GM21528 (cell line): ENCODE data around the gene EIPR1.
"Not testable (repeated sequence)": the region's sequence is repeated elsewhere in the genome, so short reads cannot be mapped to it uniquely, and the experiment has no call there.

Experiments
- ATAC-seq: cut with Tn5 transposase; IDR thresholded peaks from one replicate; pipeline ENCODE4 v1.9.1; 2021; ENCODE audit warnings: mild to moderate bottlenecking, moderate library complexity; ENCODE audit not compliant: unreplicated experiment, low FRiP score

The EIPR1 gene

DNA sequence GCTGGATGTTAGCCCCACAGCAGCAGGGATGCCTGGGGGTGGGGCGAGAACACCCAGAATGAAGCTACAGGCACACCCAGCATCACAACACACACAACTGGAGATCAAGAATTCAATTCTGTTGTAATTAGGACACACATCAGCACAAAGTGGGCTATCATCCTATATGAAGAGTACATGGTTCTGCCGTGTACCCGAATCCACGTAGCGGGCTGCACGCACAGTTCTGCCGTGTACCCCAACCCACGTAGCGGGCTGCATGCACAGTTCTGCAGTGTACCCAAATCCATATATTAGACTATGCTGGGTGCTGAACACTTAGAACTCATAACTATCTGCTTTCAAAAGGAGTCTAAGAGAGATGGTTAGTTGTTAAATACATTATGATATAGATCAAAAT lies 86.5 kb downstream of the EIPR1 start:
- no peak for ATAC-seq

GRCh38 chr2:3290655-3291054 lies 87.0 kb downstream of the EIPR1 start:
- ATAC-seq = no peak

GRCh38 chr2:3289971-3290370 lies 87.6 kb downstream of the EIPR1 start:
- ATAC-seq = no peak

DNA sequence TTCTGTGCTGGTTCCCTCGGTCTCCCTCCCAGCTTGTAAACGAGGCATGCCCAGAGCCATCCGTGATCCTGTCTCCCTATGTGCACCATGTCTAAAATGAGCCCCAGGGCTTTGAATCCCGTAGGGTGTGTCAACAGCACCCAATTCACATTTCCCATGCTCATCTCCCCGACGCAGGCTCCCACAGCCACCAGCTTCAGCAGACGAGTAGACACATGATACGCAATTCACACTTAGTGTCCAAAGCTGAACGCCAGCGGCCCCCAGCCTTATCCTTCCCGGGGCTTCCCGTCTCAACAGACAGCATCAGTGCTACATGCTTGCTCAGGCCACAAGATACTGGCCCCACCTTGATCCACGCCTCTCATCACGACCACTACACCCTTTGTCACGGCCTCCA lies 88.1 kb downstream of the EIPR1 start:
- no peak for ATAC-seq

DNA sequence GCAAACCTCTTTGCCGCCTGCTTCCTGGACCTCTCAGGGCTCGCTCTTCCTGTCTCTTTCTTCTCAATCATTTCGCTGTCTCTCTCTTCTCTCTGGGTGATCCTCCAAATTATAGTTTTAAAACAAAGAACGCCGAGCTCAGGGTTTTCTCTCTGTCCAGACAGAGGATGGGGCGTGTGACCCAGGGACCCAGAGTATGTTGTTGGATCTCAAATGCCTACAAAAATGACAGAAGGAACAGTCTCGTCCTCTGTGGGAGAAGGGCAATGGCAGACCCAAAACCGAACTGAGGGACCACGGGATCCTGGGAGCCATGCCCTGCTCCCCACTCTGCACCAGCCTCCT lies 88.5 kb downstream of the EIPR1 start:
- no peak for ATAC-seq

GRCh38 chr2:3288470-3289170 lies 89.0 kb downstream of the EIPR1 start:
- ATAC-seq = no peak

- no peak for ATAC-seq
Measured at GRCh38 chr2:3287896-3288295, 89.7 kb downstream of the EIPR1 start.

- ATAC-seq = not testable (repeated sequence)
Measured at GRCh38 chr2:3286646-3287036, 91.0 kb downstream of the EIPR1 start.

DNA sequence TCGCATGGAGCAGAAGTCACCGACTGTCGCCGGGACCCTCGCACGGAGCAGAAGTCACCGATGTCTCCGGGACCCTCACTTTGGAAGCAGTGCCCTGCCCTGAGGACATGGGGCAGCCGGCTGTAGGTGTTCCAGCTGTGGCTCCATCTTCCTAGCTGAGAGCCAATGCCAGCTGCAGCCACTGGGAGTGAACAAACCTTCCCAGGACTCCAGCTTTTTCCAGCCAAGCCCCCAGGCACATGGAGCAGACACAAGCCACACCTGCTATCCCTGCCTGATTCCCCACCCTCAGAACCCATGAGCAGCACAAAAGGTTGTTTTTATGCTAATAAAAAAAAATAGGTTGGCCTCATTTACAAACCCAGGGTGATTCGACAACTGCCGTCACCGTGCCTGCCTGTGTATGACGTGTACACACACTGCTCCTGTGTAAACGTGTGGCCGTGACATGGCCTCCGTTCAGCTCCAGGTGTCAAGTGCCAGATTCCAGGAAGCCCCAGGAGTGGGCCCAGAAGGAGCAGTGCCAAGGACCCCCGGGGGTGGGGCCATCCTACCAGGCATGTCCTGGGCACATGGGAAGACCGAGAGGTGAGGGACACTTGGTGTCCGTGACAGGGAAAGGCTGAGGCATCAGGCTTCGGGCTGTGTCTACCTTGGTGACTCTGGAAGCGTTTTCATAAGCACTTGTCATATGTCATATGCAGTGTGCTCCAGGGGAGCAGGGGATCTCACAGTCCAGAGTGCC lies 91.5 kb downstream of the EIPR1 start:
- ATAC-seq = no peak

DNA sequence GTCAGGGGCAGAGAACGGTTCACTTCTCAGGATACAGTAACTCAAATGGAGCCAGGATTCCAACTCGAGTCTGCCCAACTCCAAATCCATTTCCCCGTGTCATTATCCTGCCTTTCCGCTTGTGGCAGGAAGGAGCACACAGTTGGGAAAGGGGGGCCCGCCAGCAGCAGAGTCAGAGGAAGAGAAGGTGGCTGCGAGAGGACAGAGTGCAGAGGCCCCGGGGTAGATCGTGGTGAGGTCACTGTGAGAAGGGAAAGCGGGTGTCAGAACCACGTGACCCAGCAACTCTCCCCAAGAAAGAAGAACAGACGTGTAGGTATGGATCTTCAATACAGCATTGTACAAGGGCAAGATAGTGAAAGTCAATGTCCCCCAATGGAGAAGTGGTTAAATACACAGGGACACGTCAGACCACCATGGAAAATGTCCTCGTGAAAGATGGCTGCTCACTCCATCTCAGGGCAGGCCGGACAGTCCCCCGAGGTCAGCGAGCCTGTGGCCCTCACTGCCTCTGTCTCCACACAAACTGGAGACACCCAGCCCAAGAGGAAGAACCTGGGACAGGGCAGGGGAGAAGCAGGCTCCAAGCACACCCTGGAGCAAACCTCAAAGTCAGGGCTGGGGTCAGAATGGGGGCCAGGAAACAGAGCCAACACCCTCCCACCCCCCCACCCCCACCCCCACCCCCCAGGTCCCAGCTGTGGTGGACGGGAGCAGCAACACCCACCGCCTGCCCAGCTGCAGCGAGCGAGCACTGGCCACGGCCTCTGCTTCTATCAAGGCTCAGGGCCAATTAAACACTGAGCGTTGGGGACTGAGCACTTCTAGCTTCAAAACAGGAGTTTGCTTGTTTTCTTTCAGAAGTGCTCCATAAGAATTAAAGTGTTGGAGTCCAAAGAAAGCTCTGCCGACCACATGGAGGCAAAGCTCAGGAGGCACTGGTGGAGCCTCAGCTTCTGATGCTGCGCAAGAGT lies 92.7 kb downstream of the EIPR1 start:
- ATAC-seq = no peak

DNA sequence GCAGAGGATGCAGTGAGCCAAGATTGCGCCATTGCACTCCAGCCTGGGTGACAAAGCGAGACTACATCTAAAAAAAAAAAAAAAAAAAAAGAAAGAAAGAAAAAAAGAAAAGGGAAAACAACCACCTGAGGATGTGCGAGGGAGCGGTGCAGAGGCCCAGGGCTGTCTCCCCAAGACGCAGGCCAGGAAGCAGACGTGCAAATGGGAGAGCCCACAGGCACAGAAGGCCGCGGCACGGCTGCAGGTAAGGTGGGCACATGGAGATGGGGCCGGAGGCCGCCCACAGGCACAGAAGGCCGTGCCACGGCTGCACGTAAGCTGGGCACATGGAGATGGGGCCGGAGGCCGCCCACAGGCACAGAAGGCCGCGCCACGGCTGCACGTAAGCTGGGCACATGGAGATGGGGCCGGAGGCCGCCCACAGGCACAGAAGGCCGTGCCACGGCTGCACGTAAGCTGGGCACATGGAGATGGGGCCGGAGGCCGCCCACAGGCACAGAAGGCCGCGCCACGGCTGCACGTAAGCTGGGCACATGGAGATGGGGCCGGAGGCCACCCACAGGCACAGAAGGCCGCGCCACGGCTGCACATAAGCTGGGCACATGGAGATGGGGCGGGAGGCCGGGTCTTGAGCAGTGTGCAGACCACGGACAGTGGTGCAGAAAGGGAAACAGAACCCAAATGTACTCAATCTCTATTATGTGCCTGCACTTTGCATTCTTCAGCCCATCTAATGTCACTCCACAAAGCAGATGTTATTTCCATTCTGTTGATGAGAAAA lies 93.6 kb downstream of the EIPR1 start:
- ATAC-seq = not testable (repeated sequence)

- no peak for ATAC-seq
Measured at GRCh38 chr2:3283206-3283605, 94.4 kb downstream of the EIPR1 start.

- ATAC-seq = no peak
Measured at GRCh38 chr2:3282056-3282998, 95.3 kb downstream of the EIPR1 start.

GRCh38 chr2:3280683-3281520 lies 96.7 kb downstream of the EIPR1 start:
- no peak for ATAC-seq

- ATAC-seq = no peak
Measured at GRCh38 chr2:3280197-3280596, 97.4 kb downstream of the EIPR1 start.

DNA sequence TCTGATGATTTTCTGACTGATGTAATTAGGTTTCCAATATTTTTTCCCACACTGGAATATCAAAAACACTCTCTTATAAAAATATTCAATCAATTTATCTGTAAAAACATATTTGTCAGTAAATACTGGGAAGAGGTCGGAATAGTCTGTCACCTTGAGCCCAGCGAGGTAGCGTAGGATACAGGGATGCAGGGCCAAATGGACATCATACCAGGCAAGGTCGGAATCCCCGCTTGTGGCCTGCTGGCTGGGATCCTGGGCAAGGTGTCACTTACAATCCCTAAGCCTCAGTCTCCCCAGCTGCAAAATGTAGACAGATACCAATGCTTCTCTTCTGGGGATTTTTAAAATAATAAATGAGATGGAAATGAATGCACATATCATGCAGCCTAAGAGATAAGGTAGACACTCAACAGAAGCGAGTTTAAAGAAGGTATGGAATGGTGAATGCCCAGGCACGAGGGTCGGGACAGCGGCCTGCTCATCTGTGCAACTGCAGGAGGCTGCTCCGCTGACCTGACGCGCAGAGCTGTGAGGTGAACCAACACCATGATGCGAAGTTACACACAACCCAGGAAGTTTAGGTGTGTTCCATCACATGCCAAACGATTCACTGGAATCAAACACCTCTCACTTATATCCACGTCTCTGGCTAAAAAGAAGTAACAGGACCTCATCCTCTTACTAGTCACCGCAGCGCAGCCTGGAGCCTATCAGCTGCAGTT lies 98.2 kb downstream of the EIPR1 start:
- no peak for ATAC-seq

DNA sequence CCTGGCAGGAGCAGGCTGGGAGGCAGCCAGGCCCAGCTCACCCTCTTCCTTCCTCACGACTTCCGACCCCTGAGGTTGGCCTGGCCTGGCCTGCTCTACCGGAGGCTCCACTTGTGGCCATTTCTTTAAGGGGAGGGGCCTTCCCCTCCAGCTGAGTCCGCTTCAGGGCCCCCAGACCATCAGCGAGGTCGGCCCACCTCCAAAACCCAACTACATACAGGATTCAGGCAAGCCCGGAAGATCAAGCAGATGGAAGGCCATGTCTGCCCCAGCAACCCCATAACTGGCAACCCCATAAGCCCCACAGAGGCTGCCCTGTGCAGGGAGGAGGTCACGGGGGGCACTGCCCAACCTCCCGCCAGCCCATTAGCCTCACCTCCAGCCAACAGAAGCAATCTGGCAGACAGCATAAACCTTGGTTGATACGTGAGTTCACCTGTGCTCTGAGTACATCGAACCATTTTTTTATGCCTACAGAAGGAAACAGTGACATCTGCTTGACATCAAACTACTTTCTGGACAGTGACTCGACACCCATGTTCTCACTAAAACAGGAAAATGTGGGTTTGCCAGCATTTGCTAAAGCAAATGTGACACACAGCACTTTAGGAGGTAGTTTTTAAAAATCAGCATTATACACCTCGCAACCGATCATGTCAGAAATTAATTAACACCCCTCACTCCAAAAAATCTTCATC lies 98.9 kb downstream of the EIPR1 start:
- no peak for ATAC-seq
